ENCODE measurements around the gene EFNA3.
"Not testable (repeated sequence)": the region's sequence is repeated elsewhere in the genome, so short reads cannot be mapped to it uniquely, and the experiment has no call there.

EFNA3 gene

GRCh38 chr1:155108296-155108695 is 29.7 kb downstream of the EFNA3 start:
- no peak for DNase-seq (ENCODE audit: low read depth, low spot score)

- DNase-seq (ENCODE audit: low read depth, low spot score), result no peak
Observed at GRCh38 chr1:155110381-155110780, 31.7 kb downstream of the EFNA3 start.

GRCh38 chr1:155110826-155111225 is 32.2 kb downstream of the EFNA3 start:
- no peak for DNase-seq (ENCODE audit: low read depth, low spot score)

GRCh38 chr1:155113450-155113980 is 34.9 kb downstream of the EFNA3 start:
- peak; percentile 43 for DNase-seq (ENCODE audit: low read depth, low spot score)

- DNase-seq (ENCODE audit: low read depth, low spot score), result no peak
Observed at GRCh38 chr1:155116113-155116764, 37.6 kb downstream of the EFNA3 start.

- DNase-seq (ENCODE audit: low read depth, low spot score), result peak; percentile 62
Observed at GRCh38 chr1:155117610-155118009, 39.0 kb downstream of the EFNA3 start.

GRCh38 chr1:155118090-155118489 is 39.5 kb downstream of the EFNA3 start:
- not testable (repeated sequence) for DNase-seq (ENCODE audit: low read depth, low spot score)

- DNase-seq (ENCODE audit: low read depth, low spot score), result peak; percentile 68
Observed at GRCh38 chr1:155120253-155120652, 41.6 kb downstream of the EFNA3 start.

GRCh38 chr1:155121249-155121648 is 42.6 kb downstream of the EFNA3 start:
- DNase-seq (ENCODE audit: low read depth, low spot score), result no peak

- no peak for DNase-seq (ENCODE audit: low read depth, low spot score)
Observed at GRCh38 chr1:155122308-155122707, 43.7 kb downstream of the EFNA3 start.

- no peak for DNase-seq (ENCODE audit: low read depth, low spot score)
Observed at GRCh38 chr1:155123801-155124200, 45.2 kb downstream of the EFNA3 start.

- peak; percentile 95 for DNase-seq (ENCODE audit: low read depth, low spot score)
Observed at GRCh38 chr1:155124503-155125463, 46.1 kb downstream of the EFNA3 start.

GRCh38 chr1:155125511-155125945 is 46.9 kb downstream of the EFNA3 start:
- DNase-seq (ENCODE audit: low read depth, low spot score), result peak; percentile 61

GRCh38 chr1:155125946-155126555 is 47.4 kb downstream of the EFNA3 start:
- DNase-seq (ENCODE audit: low read depth, low spot score), result peak; percentile 92

GRCh38 chr1:155126556-155127104 is 48.0 kb downstream of the EFNA3 start:
- peak; percentile 90 for DNase-seq (ENCODE audit: low read depth, low spot score)

GRCh38 chr1:155127105-155127966 is 48.7 kb downstream of the EFNA3 start, which contains the start of gene EFNA1:
Gene EFNA1, plus strand, starts transcription at chr1:155127876. Its CDS starts 102 bp downstream, at chr1:155127978.
- peak; percentile 79 for DNase-seq (ENCODE audit: low read depth, low spot score)

- no peak for DNase-seq (ENCODE audit: low read depth, low spot score)
Observed at GRCh38 chr1:155127967-155128754, 49.5 kb downstream of the EFNA3 start.

- DNase-seq (ENCODE audit: low read depth, low spot score), result peak; percentile 27
Observed at GRCh38 chr1:155128755-155129473, 50.3 kb downstream of the EFNA3 start.
